ENCODE results near the gene GAB4.

DNA sequence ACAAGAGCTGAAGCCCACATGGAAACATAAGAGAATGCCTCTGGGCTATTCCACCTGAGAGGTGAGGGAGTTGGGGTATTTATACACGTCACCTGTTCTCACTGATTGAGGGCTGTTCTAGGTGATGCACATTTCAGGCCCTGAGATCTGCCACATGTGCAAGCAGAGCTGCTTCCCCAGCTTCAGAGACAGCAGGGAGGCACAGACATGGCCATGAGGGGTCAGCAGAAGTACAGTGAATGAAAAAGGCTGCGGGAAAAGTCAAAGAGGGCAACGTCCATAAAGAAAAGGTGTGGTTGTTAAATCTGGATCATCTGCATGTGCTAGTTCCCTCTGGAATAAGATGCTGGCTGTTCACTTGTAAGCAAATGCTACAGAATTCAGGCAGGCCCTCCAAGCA lies 75.4 kb downstream of the GAB4 start:
- TF ChIP-seq, protein P1, sequence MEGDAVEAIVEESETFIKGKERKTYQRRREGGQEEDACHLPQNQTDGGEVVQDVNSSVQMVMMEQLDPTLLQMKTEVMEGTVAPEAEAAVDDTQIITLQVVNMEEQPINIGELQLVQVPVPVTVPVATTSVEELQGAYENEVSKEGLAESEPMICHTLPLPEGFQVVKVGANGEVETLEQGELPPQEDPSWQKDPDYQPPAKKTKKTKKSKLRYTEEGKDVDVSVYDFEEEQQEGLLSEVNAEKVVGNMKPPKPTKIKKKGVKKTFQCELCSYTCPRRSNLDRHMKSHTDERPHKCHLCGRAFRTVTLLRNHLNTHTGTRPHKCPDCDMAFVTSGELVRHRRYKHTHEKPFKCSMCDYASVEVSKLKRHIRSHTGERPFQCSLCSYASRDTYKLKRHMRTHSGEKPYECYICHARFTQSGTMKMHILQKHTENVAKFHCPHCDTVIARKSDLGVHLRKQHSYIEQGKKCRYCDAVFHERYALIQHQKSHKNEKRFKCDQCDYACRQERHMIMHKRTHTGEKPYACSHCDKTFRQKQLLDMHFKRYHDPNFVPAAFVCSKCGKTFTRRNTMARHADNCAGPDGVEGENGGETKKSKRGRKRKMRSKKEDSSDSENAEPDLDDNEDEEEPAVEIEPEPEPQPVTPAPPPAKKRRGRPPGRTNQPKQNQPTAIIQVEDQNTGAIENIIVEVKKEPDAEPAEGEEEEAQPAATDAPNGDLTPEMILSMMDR (IDR thresholded peaks at IDR 0.05): peak in 1 of 5 experiments; percentile 22
- TF ChIP-seq POLR2A (IDR thresholded peaks at IDR 0.05): no peak

Measured in tibial nerve (tissue), 3 donors.